ENCODE measurements around the gene MDM1.
A peak's percentile ranks its signal among the peaks of the same experiment; 100 is the strongest.

Gene MDM1

GRCh38 chr12:68356986-68357385 is 24.8 kb upstream of the MDM1 start:
- DNase-seq (ENCODE audit: low read depth) = no peak

- no peak for DNase-seq (ENCODE audit: low read depth)
These were observed 24.0 kb upstream of the MDM1 start for GRCh38 chr12:68356060-68356695.

- no peak for DNase-seq (ENCODE audit: low read depth)
These were observed 22.9 kb upstream of the MDM1 start for GRCh38 chr12:68354977-68355541.

- DNase-seq (ENCODE audit: low read depth) = peak; percentile 53
These were observed 19.9 kb upstream of the MDM1 start for GRCh38 chr12:68352067-68352466.

- peak; percentile 30 for DNase-seq (ENCODE audit: low read depth)
These were observed 18.6 kb upstream of the MDM1 start for GRCh38 chr12:68350753-68351152.

- no peak for DNase-seq (ENCODE audit: low read depth)
These were observed 17.9 kb upstream of the MDM1 start for GRCh38 chr12:68349921-68350606.

- no peak for DNase-seq (ENCODE audit: low read depth)
These were observed 17.1 kb upstream of the MDM1 start for GRCh38 chr12:68349220-68349621.

- DNase-seq (ENCODE audit: low read depth) = no peak
These were observed 16.3 kb upstream of the MDM1 start for GRCh38 chr12:68348419-68348818.

GRCh38 chr12:68345763-68346162 is 13.6 kb upstream of the MDM1 start:
- DNase-seq (ENCODE audit: low read depth) = no peak

- DNase-seq (ENCODE audit: low read depth) = no peak
These were observed 12.0 kb upstream of the MDM1 start for GRCh38 chr12:68344126-68344525.

- no peak for DNase-seq (ENCODE audit: low read depth)
These were observed 10.8 kb upstream of the MDM1 start for GRCh38 chr12:68342966-68343365.

- no peak for DNase-seq (ENCODE audit: low read depth)
These were observed 9.7 kb upstream of the MDM1 start for GRCh38 chr12:68341822-68342221.

GRCh38 chr12:68340404-68341270 is 8.5 kb upstream of the MDM1 start:
- no peak for DNase-seq (ENCODE audit: low read depth)

GRCh38 chr12:68336889-68337303 is 4.7 kb upstream of the MDM1 start:
- no peak for DNase-seq (ENCODE audit: low read depth)

GRCh38 chr12:68335462-68335861 is 3.3 kb upstream of the MDM1 start:
- no peak for DNase-seq (ENCODE audit: low read depth)

GRCh38 chr12:68334132-68334531 is 2.0 kb upstream of the MDM1 start:
- DNase-seq (ENCODE audit: low read depth) = no peak

GRCh38 chr12:68332728-68333630 is 817 bp upstream of the MDM1 start:
- DNase-seq (ENCODE audit: low read depth) = no peak

GRCh38 chr12:68331500-68331868 is 678 bp downstream of the MDM1 start:
- DNase-seq (ENCODE audit: low read depth) = no peak

- DNase-seq (ENCODE audit: low read depth) = no peak
These were observed 4.3 kb downstream of the MDM1 start for GRCh38 chr12:68327896-68328295.

- DNase-seq (ENCODE audit: low read depth) = no peak
These were observed 5.4 kb downstream of the MDM1 start for GRCh38 chr12:68326716-68327115.

- DNase-seq (ENCODE audit: low read depth) = no peak
These were observed 6.2 kb downstream of the MDM1 start for GRCh38 chr12:68325966-68326365.

- no peak for DNase-seq (ENCODE audit: low read depth)
These were observed 7.6 kb downstream of the MDM1 start for GRCh38 chr12:68324531-68324930.

Measured in HS-5 (cell line).